Stomach (tissue), 4 donors: ENCODE results near the gene CFAP206.

ENCODE experiments used
- CTCF ChIP-seq, 7 experiments: fragments of 450-650 bp in 4 of 7; fragments of 200-600 bp in 3 of 7; sonication (generic) in 3 of 7; IDR thresholded peaks; one replicate each; pipeline ENCODE4 v1.5.1; 2016 to 2019; ENCODE audit warnings: antibody characterized with exemption in 7 of 7, control low read depth in 2 of 7, mild to moderate bottlenecking in 1 of 7
- POLR2AphosphoS5 ChIP-seq, 3 donors: sonication (generic); formaldehyde crosslinking; IDR thresholded peaks; one replicate each; pipeline ENCODE4 v1.6.1; 2016; ENCODE audit warnings: antibody characterized with exemption in 3 of 3

- no peak for TF ChIP-seq POLR2AphosphoS5 (IDR thresholded peaks at IDR 0.05)
- no peak for TF ChIP-seq CTCF (IDR thresholded peaks at IDR 0.05)
These were observed 40.9 kb upstream of the CFAP206 start for GRCh38 chr6:87366899-87367298.
